Measurements from ENCODE around the gene ADH1C. TPM values are rescaled to one million over a fixed set of nuclear protein-coding genes. Genes with fewer than 3 reads are reported as not detected.
"Not testable (repeated sequence)": the region's sequence is repeated elsewhere in the genome, so short reads cannot be mapped to it uniquely, and the experiment has no call there.

Gene ADH1C
- total RNA-seq, 1 donor from 2014 or later: not detected

GRCh38 chr4:99378876-99379275 lies 26.3 kb upstream of the ADH1C start:
- Mint-ChIP-seq H3K9me3 (peaks cover 3% of the 10 kb centered on the region), H3K4me3 (no peak overlapping the region)

GRCh38 chr4:99377341-99377740 lies 24.8 kb upstream of the ADH1C start:
- H3K36me3 Mint-ChIP-seq (ENCODE audit: low read depth); H3K27ac Mint-ChIP-seq; intact Hi-C loops (cut with micrococcal nuclease); H3K4me1 Mint-ChIP-seq (ENCODE audit: low read depth); H3K4me3 Mint-ChIP-seq; H3K9me3 Mint-ChIP-seq; DNase-seq (ENCODE audit: low spot score); H3K27me3 Mint-ChIP-seq (ENCODE audit: insufficient read depth): not testable (repeated sequence)

More at GRCh38 chr4:99378876-99379275, 26.3 kb upstream of the ADH1C start:
- H3K4me1 Mint-ChIP-seq (ENCODE audit: low read depth): no peaks in the 10 kb centered on the region
- peaks cover 1% of the 10 kb centered on the region for H3K27me3 Mint-ChIP-seq (ENCODE audit: insufficient read depth)
- H3K27ac Mint-ChIP-seq: no peak overlapping the region
- intact Hi-C loops (cut with micrococcal nuclease): no loop called here
- no peaks in the 10 kb centered on the region for H3K36me3 Mint-ChIP-seq (ENCODE audit: low read depth)
- no peak for DNase-seq (ENCODE audit: low spot score)

GRCh38 chr4:99372464-99372863 lies 19.9 kb upstream of the ADH1C start:
- H3K4me3 Mint-ChIP-seq; H3K27ac Mint-ChIP-seq; H3K27me3 Mint-ChIP-seq (ENCODE audit: insufficient read depth); H3K9me3 Mint-ChIP-seq; intact Hi-C loops (cut with micrococcal nuclease); DNase-seq (ENCODE audit: low spot score); H3K36me3 Mint-ChIP-seq (ENCODE audit: low read depth); H3K4me1 Mint-ChIP-seq (ENCODE audit: low read depth): not testable (repeated sequence)

GRCh38 chr4:99367817-99368216 lies 15.3 kb upstream of the ADH1C start:
- H3K4me3 Mint-ChIP-seq; intact Hi-C loops (cut with micrococcal nuclease); H3K4me1 Mint-ChIP-seq (ENCODE audit: low read depth); H3K27ac Mint-ChIP-seq; H3K9me3 Mint-ChIP-seq; H3K36me3 Mint-ChIP-seq (ENCODE audit: low read depth); DNase-seq (ENCODE audit: low spot score); H3K27me3 Mint-ChIP-seq (ENCODE audit: insufficient read depth): not testable (repeated sequence)

GRCh38 chr4:99366491-99366890 lies 13.9 kb upstream of the ADH1C start:
- Mint-ChIP-seq H3K36me3 (ENCODE audit: low read depth) (no peaks in the 10 kb centered on the region), H3K9me3 (no peaks in the 10 kb centered on the region), H3K4me1 (ENCODE audit: low read depth) (no peaks in the 10 kb centered on the region), H3K27ac (no peak overlapping the region), H3K27me3 (ENCODE audit: insufficient read depth) (peaks cover 6% of the 10 kb centered on the region), H3K4me3 (no peak overlapping the region)
- no peak for DNase-seq (ENCODE audit: low spot score)
- intact Hi-C loops (cut with micrococcal nuclease): no loop called here

- Mint-ChIP-seq H3K4me1 (ENCODE audit: low read depth) (no peaks in the 10 kb centered on the region), H3K4me3 (no peak overlapping the region), H3K36me3 (ENCODE audit: low read depth) (no peaks in the 10 kb centered on the region), H3K27ac (no peak overlapping the region), H3K27me3 (ENCODE audit: insufficient read depth) (peaks cover 2% of the 10 kb centered on the region), H3K9me3 (no peaks in the 10 kb centered on the region)
- no peak for DNase-seq (ENCODE audit: low spot score)
- intact Hi-C loops (cut with micrococcal nuclease): no loop called here
These were observed 10.2 kb upstream of the ADH1C start for GRCh38 chr4:99362768-99363167.

GRCh38 chr4:99361899-99362275 lies 9.3 kb upstream of the ADH1C start:
- Mint-ChIP-seq H3K4me3 (no peak overlapping the region), H3K27me3 (ENCODE audit: insufficient read depth) (no peaks in the 10 kb centered on the region), H3K4me1 (ENCODE audit: low read depth) (no peaks in the 10 kb centered on the region), H3K9me3 (no peaks in the 10 kb centered on the region), H3K27ac (no peak overlapping the region), H3K36me3 (ENCODE audit: low read depth) (no peaks in the 10 kb centered on the region)
- DNase-seq (ENCODE audit: low spot score): no peak
- intact Hi-C loops (cut with micrococcal nuclease): no loop called here

- Mint-ChIP-seq H3K27ac (no peak overlapping the region), H3K9me3 (no peaks in the 10 kb centered on the region), H3K4me3 (no peak overlapping the region), H3K36me3 (ENCODE audit: low read depth) (no peaks in the 10 kb centered on the region), H3K4me1 (ENCODE audit: low read depth) (no peaks in the 10 kb centered on the region), H3K27me3 (ENCODE audit: insufficient read depth) (no peaks in the 10 kb centered on the region)
- intact Hi-C loops (cut with micrococcal nuclease): no loop called here
- no peak for DNase-seq (ENCODE audit: low spot score)
These were observed 8.8 kb upstream of the ADH1C start for GRCh38 chr4:99361268-99361898.

- Mint-ChIP-seq H3K27ac (no peak overlapping the region), H3K27me3 (ENCODE audit: insufficient read depth) (no peaks in the 10 kb centered on the region), H3K36me3 (ENCODE audit: low read depth) (no peaks in the 10 kb centered on the region), H3K4me1 (ENCODE audit: low read depth) (no peaks in the 10 kb centered on the region), H3K4me3 (no peak overlapping the region), H3K9me3 (peaks cover 8% of the 10 kb centered on the region)
- no peak for DNase-seq (ENCODE audit: low spot score)
- intact Hi-C loops (cut with micrococcal nuclease): no loop called here
These were observed 7.1 kb upstream of the ADH1C start for GRCh38 chr4:99359480-99360204.

- Mint-ChIP-seq H3K27ac (no peak overlapping the region), H3K27me3 (ENCODE audit: insufficient read depth) (peaks cover 3% of the 10 kb centered on the region), H3K4me3 (no peak overlapping the region), H3K9me3 (peaks cover 12% of the 10 kb centered on the region), H3K36me3 (ENCODE audit: low read depth) (no peaks in the 10 kb centered on the region), H3K4me1 (ENCODE audit: low read depth) (no peaks in the 10 kb centered on the region)
- DNase-seq (ENCODE audit: low spot score): no peak
- intact Hi-C loops (cut with micrococcal nuclease): no loop called here
These were observed 5.4 kb upstream of the ADH1C start for GRCh38 chr4:99357948-99358347.

- Mint-ChIP-seq H3K4me3 (no peak overlapping the region), H3K36me3 (ENCODE audit: low read depth) (no peaks in the 10 kb centered on the region), H3K27ac (no peak overlapping the region), H3K27me3 (ENCODE audit: insufficient read depth) (peaks cover 3% of the 10 kb centered on the region), H3K9me3 (peaks cover 12% of the 10 kb centered on the region), H3K4me1 (ENCODE audit: low read depth) (no peaks in the 10 kb centered on the region)
- intact Hi-C loops (cut with micrococcal nuclease): no loop called here
- DNase-seq (ENCODE audit: low spot score): no peak
These were observed 4.4 kb upstream of the ADH1C start for GRCh38 chr4:99356992-99357391.

GRCh38 chr4:99356149-99356548 lies 3.6 kb upstream of the ADH1C start:
- H3K4me1 Mint-ChIP-seq (ENCODE audit: low read depth); intact Hi-C loops (cut with micrococcal nuclease); H3K27me3 Mint-ChIP-seq (ENCODE audit: insufficient read depth); H3K36me3 Mint-ChIP-seq (ENCODE audit: low read depth); H3K27ac Mint-ChIP-seq; H3K4me3 Mint-ChIP-seq; DNase-seq (ENCODE audit: low spot score): not testable (repeated sequence)
- H3K9me3 Mint-ChIP-seq: peaks cover 12% of the 10 kb centered on the region

- peaks cover 12% of the 10 kb centered on the region for H3K9me3 Mint-ChIP-seq
- H3K4me1 Mint-ChIP-seq (ENCODE audit: low read depth): no peaks in the 10 kb centered on the region
- no peak overlapping the region for H3K4me3 Mint-ChIP-seq
- no peak for DNase-seq (ENCODE audit: low spot score)
- intact Hi-C loops (cut with micrococcal nuclease): no loop called here
- peaks cover 3% of the 10 kb centered on the region for H3K27me3 Mint-ChIP-seq (ENCODE audit: insufficient read depth)
- no peak overlapping the region for H3K27ac Mint-ChIP-seq
- no peaks in the 10 kb centered on the region for H3K36me3 Mint-ChIP-seq (ENCODE audit: low read depth)
These were observed 1.1 kb downstream of the ADH1C start for GRCh38 chr4:99351487-99351886.
